Posterior vena cava (tissue), 2 donors: ENCODE measurements around the gene BMP7. TPM values are rescaled to one million over a fixed set of nuclear protein-coding genes. Genes with fewer than 3 reads are reported as not detected.
"Not testable (repeated sequence)": the region's sequence is repeated elsewhere in the genome, so short reads cannot be mapped to it uniquely, and the experiment has no call there.

Experiments
- DNase-seq: peaks from one replicate; pipeline ENCODE4 v3.0.0-alpha.2; 2020; ENCODE audit warnings: low spot score
- intact Hi-C, 2 donors: fragments of 100-400 bp; cut with DNase I; formaldehyde crosslinking; loops; one replicate each; pipeline versions ENCODE4 v1.14.1 to v1.14.2; 2022 to 2023
- total RNA-seq, 2 donors: library from RNA; stranded (reverse); fragmentation: NEBNext Ultra II Directional; extraction: Animal tissue kit (Norgen Biotek cat#: 25700); gene quantifications; one replicate each; pipeline ENCODE4 v1.2.1, GENCODE V29; 2021
- donor health status: DM: yes; HTN: yes; CAD: no.
- donor health status: DM: yes; HTN: yes; CAD: no.

The BMP7 gene
- total RNA-seq, 2 donors from 2014 or later: 0.65 TPM; not detected in 1

DNA sequence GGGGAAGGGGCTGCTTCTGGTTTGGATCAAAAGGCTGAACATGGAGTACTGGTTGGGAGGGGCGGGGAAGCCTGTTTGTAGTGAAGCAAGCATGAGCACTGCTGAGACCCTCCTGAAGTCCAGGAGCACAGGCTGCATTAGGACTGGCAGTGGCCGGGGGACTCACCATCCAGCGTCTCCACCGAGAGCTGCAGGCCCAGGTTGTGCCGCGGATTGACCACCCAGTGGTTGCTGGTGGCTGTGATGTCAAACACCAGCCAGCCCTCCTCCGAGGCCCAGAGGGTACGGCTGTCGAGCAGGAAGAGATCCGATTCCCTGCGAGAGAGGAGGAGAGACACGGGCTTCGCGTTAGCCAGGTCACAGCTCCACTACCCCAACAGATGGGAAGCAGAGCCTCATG is 64.1 kb downstream of the BMP7 start:
- intact Hi-C loops: no loop called here
- DNase-seq: no peak

DNA sequence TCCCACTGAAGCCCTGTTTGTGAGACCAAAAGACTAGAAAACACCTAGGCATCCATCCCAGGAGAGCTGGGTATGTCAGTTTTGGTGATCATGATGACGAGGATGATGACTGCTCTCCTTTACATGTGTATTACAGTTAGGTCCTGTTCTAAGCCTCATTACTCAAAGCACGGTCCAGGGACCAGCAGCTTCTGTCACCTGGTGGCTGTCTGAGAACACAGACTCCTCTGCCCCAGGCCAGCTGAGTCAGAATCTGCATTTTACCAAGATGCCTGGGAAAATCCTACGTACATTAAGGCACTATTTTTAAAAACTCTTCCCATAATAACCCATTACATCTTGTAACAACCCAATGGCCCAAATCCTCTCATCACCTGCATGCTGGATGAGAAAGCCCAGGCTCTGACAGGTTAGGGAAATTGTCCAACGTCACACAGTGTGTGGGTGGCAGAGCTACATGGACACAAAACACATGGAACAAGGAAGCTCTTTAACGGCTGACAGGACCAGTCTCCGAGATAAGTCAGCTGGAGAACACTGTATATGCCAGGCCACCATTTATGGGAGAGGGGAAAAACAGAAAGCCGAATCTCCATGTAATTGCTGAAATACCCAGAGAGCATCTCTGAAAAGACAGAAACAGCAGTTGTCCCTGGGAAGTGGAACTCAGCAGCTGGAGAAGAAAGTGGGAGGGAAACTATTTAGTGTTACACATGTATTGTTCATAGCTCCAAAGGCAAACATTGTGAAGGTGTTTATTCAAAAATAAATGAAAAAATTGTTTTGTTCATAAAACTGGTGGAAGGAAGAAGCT is 65.4 kb downstream of the BMP7 start:
- intact Hi-C loops: loop anchor here in 1 of 2 donors (1.0 kb wide), 1 partner anchor 27 kb away; no protein-coding TSS in a partner anchor

DNA sequence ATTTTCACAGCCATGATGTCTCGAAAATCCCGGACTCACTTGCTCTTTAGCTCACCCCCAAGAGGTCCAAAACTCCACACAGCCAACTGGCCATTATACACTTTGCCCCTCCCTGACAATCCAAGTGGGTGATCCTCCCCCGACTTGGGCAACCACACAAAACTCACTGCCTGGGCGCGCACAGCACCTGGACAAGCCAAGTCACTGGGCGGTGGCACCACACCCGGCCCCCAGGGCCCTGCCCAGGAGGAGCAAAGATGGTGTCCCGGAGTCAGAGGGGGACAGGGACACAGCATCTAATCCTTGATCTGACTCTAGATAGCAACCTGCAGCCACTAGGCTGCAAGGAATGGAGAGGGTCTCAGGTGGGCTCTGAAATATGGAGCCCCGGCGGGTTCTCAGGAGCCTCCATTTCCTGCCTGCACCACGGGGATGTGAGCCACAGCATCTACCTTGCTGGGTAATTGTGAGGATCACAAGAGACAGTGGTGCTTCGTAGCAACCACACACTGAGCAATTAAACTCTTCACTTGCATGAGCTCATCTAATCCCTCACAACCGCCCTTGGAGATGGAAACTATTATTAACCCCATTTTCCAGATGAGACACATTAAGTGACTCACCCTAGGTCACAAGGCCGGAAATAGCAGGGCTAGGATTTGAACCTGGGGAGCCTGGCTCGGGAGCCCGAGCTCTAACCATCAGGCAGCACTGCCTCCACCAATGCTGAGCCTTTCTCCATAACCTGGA is 66.6 kb downstream of the BMP7 start:
- intact Hi-C loops: no loop called here
- no peak for DNase-seq

More for the DNA sequence above, 65.4 kb downstream of the BMP7 start:
- DNase-seq: no peak

DNA sequence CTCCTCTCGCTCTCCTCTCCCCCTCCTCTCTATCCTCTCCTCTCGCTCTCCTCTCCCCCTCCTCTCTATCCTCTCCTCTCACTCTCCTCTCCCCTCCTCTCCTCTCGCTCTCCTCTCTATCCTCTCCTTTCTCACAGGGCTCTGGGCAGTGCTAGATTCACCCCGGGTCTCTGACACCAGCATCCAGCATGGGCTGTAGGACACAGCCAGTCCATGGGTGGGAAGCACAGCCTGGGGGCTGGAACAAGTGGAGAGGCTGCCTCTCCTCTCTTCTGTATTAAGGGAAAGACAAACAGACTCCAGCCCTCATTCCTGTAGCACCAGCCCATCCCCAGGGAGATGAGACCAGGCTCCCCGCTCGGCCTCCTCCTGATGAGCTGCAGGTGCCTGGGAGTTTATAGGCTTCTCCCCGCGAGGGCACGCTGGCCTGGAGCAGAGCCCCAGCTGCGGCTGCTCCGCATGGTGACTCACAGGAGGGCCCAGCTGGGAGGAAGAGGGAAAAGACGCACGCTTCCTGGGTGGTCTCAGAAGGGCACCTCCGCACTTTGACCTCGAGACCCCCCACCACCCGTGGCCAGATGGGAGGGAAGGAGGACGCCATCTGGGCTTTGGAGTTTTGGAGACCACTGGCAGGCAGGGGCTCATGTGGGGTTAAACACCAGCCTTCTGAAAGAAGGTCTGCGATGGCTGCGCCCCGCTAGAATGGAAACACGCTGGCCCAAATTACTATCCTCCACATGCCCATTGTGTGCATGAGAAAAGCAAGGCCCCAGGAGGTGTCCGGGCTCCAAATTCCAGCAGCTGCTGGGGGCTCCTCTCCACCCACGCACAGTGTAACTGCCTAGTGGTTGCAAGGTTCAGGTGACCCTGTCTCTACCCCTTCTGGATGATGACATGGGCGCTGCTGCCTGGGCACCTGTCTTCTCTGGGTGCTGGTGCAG is 68.0 kb downstream of the BMP7 start:
- intact Hi-C loops: no loop called here

DNA sequence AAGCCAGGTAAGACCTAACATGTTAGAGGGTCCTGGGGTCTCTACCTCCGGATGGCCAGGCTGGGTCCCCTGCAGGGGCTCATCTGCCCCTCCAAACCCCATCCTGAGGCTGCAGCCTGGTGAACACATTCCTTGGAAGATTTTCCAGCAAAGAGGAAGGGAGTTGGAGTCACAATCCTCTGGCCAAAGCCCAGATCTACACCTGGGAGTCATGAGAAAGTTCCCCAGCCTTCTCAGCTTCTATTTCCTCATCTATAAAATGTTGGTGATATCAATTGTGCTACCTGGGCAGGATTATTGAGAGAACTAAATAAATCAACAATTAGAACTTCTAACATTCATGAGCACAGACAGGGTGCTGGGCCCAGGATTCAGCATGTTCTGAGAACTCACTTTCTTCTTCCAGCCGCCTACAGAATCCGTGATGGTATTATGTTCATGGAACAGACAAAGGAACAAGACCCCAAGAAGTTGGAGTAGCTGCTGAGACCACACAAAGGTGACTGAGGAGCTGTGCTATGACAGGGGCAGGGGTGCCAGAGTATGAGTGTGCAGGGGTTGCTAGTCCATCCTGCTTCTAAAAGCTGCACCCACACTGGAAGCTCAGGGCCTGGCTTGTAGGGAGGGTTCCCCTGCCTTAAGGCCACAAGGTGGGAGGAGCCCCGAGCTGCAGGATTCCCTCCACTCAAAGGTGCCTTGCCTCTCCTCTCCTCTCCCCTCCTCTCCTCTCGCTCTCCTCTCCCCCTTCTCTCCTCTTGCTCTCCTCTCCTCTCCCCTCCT is 68.9 kb downstream of the BMP7 start:
- intact Hi-C loops: no loop called here
- no peak for DNase-seq

More for the DNA sequence above, 68.0 kb downstream of the BMP7 start:
- DNase-seq: no peak

DNA sequence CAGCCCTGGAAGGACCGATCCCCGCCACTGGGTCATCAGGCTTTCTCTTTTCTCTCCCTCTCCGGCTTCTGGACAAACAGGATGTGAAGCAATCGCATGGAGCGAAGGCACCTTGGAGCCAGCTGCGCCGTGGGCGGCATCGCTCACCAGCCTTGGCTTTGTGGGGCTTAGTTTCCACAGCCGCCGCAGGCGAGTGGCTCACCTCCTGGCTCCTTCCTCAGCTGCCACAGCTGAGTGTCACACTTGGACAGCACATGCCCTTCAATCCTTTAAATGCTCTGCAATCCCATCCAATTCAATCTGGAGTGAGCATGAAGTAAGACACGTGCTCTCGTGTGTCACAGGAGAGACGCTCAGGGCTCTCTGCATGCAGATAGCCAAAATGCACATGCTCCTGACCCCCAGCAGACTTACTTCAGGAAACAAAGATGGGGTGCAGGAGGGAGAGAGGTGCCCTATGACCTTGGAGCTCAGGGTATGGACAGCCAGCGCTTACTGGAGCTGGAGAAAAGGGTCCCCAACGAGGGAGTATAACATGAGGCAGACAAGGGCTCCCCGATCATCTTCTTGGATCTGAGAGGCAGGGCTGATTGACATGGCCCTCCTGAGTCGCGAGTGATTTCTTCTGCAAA is 70.9 kb downstream of the BMP7 start:
- intact Hi-C loops: no loop called here

DNA sequence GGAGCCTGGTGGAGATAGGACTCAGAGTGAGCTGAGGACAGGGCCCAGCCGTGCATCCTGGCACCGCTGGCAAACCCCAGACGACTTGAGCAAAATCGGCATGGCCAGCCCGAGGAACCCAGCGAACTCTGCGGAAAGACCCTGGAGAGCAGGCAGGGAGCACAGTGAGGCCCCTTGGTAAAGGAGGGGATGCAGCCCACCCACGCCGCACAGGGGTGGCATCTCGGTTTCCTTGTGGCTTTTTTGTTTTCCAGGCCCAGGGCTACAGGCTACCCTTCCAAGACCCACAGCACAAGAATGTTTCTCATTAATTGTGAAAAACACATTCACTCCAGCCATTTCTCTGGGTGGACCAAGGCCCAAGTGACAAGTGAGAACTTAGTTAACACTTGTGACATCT is 71.4 kb downstream of the BMP7 start:
- no peak for DNase-seq
- intact Hi-C loops: no loop called here

More for the DNA sequence above, 70.9 kb downstream of the BMP7 start:
- no peak for DNase-seq

DNA sequence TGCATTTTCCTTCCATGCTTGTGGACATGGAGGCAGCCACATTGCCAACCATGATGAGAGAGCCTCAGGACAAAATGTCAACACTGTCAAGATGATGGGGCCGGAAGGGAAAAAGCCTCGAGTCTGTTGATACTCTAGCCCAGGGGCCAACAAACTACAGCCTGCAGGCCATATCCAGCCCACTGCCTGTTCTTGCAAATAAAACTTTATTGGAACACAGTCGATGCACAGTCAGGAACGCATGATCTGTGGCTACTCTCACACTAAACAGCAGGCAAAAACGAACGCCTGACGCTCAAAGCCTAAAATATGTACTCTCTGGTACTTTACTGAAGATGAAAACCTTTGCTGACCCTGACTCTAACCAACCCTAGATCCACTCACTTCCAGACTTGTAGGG is 72.3 kb downstream of the BMP7 start:
- intact Hi-C loops: no loop called here
- DNase-seq: no peak

DNA sequence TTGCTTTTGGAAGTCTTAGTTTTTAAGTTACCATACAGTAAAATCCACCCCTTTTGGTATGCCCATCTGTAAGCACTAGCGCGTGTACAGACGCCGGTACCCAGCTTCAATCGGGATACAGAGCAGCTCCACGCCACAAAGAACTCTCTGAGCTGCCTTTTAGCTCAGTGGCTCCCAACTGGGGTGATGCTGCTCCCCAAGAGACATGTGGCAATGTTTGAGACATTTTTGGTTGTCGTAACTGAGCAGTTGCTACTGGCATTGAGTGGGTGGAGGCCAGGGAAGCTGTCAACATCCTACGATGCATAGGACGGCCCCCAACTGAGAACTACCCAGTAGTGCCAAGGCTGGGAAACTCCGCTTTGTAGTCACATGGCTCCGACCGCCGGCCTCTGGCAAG is 73.3 kb downstream of the BMP7 start:
- no peak for DNase-seq

DNA sequence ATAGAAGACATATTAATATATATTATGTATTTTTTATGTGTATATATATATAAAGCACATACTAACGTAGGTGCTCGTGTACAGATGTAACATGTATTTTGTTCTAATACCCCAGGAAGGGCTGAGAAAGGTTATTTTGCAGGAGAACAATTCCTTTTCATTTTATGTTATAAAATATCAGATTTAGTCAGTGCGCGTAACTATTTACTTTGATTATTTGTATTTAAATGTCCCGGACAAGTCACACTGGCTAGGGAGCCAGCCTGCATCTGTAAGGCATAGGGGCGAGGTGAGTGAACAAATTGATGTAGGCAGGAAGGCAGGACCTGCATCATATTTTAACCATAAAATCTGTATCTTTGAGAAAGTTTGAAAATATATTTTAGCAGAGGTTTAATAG is 74.1 kb downstream of the BMP7 start:
- no peak for DNase-seq
- intact Hi-C loops: no loop called here

More for the DNA sequence above, 73.3 kb downstream of the BMP7 start:
- intact Hi-C loops: no loop called here

DNA sequence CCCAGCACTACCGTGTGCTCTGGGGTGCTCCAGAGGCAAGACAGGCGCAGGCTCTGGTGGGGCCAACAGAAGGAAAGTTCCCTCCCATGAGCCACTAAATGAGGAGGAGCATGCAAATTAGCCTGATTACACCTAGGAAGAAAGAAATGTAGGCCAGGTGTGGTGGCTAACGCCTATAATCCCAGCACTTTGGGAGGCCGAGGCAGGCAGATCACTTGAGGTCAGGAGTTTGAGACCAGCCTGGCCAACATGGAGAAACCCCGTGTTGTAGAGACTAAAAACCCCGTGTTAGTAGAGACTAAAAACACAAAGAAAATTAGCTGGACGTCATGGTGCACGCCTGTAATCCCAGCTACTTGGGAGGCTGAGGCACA is 75.2 kb downstream of the BMP7 start:
- DNase-seq, intact Hi-C loops: not testable (repeated sequence)

DNA sequence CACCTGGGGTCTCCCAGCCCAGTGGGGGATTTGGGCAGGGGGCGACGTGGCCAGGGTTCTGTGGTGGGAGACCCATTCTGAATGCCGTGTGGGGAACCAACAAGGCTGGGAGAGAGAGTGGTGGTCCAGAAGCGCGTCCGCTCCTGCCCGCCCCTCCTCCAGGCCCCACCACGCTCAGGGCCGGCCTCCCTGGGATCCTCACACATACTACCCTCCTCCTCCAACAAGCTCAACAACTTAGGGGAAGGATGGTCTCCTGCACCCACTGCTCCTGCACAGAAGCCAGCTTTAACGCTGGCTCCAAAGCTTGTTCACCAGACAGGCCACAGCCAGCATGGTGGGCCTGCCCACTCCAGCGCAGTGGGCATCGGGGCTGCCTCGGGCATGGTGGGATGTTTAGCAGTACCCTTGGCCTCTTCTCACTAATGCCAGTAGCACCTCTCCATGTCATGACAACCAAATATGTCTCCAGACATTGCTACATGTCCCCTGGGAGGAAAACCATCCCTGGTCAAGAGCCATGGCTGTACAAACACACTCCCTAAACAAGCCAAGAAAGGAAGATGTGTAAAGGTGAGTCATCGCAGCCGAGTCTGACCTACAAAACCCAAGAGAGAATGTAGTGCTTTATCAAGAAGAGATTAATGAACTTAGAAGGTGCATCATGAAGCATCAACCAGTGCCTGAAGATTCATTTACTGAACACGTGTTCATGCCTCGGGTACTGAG is 75.7 kb downstream of the BMP7 start:
- DNase-seq: no peak
- intact Hi-C loops: no loop called here

DNA sequence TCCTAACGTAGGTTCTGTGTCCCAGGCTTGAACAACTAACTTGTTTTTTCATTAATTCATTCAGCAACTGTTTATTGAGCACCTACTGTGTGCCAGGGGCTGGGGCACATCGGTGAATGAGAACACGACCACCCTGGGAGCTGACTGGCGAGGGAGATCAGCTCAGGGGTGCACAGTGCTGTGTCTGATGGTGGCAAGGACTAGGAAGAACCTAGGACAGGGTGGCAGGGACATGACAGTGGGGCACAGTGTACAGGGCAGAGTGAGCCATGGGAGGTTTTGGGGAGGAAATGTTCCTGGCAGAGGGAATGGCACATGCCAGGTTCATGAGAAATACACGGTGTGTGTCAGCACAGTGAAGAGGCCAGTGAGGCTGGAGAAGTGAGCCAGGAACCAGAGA is 76.7 kb downstream of the BMP7 start:
- DNase-seq: no peak
- intact Hi-C loops: no loop called here

DNA sequence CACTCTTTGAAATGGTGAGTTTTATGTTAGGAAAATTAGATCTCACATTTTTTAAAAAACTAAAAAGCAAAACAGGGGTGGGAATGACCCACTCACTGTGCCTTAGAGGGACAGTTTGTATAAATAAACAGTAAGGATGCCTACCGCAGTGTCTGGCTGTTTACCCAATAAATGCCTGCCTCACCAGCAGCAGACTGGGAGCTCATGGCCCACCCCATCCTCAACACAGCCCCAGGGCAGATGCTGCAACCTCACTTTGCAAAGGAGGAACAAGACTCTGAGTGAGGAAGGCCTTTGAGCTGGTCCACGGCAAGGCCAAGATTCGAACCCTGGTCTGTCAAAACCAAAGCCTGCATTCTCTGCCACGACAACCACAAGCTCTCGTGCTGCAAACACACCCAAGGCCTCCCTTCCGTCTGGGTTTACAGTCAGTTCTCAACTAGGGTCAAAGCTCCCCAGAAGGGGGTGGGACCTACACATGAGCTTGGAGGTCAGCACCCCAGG is 77.8 kb downstream of the BMP7 start:
- intact Hi-C loops: no loop called here
- no peak for DNase-seq

DNA sequence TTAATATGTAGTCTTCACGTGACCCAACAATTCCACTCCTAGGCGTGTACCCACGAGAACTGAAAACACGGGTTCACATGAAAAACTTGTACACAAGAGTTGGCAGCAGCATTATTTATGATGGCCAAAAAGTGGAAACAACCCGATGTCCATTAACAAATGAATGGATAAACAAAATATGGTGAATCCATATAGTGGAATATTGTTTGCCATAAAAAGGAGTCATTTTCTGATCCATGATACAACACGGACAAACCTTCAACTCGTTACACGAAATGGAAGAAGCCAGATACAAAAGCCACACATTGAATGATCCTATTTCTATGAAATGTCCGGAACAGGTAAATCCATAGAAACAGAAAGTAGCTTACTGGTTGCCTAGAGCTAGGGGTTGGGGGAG is 78.4 kb downstream of the BMP7 start:
- no peak for DNase-seq
- intact Hi-C loops: no loop called here

DNA sequence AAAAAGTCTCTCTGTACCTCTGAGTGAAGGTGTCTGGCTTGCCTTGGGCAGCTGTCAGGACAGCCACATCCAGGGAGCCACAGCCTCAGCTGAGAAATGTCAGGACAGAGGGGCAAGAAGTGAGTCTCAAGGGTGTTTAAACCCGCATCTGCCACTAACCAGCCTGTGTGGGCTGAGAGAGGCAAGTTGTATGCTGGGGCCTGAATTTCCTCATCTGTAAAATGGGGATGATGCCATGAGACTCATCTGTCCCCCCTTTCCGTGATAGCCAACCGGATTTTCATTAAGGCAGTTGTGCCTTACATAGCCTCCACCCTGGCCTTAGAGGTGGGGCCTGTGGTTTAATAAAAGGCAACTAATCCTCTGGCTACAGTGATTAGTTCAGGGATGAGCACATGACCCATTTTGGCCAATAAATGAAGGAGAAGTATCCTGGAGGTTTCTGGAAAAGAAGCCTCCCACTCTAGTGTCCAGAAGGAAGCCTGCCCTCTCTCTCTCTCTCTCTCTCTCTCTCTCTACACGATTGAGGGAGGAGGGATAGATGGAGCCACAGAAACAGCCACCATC is 79.3 kb downstream of the BMP7 start:
- intact Hi-C loops: no loop called here
- no peak for DNase-seq

DNA sequence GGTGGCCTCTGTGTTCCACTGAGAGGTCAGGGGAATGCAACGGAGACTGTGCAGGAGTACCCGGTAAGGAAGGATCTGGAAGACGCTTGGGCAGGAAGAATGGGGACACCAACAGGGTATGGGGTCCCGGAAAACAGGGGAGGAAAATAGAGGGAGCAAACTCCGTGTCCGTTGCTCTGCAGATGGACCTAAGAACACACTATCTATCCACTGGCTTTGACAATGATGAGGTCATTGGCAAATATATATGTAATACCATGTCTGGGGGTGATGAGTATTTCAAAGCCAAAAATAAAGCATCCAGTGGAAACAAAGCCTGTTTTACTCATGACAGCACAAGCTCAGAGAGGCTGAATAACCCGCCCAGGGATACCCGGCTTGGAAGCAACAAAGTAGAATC is 80.2 kb downstream of the BMP7 start:
- DNase-seq: no peak
- intact Hi-C loops: no loop called here
